HL-60 (cell line): Measurements from ENCODE around the gene DNAH10.

Experiments
- DNase-seq, 2 experiments: peaks; one replicate each; pipeline ENCODE4 v3.0.0-alpha.2; 2010 to 2020; ENCODE audit warnings: low read depth in 1 of 2, low spot score in 1 of 2
- H3K27ac ChIP-seq: fragments of 250-450 bp; sonication (Bioruptor Pico); replicated peaks from 2 replicates; pipeline ENCODE4 v1.5.1; 2020; ENCODE audit warnings: mild to moderate bottlenecking, moderate library complexity
- H3K27me3 ChIP-seq: fragments of 250-450 bp; sonication (Bioruptor Pico); 2 replicates; pipeline ENCODE4 v1.5.1; 2021; ENCODE audit warnings: mild to moderate bottlenecking, moderate library complexity; ENCODE audit not compliant: insufficient read depth, poor library complexity, severe bottlenecking
- H3K4me3 ChIP-seq: replicated peaks from 2 replicates; pipeline ENCODE4 v1.5.1; 2011; ENCODE audit warnings: mild to moderate bottlenecking, control low read depth, low read length; ENCODE audit not compliant: insufficient read depth
- GABPA ChIP-seq: IDR thresholded peaks from 2 replicates; pipeline ENCODE4 v1.6.1; 2012; ENCODE audit warnings: low read depth
- POLR2AphosphoS5 ChIP-seq: IDR thresholded peaks from 2 replicates; pipeline ENCODE4 v1.6.1; 2012; ENCODE audit warnings: low read depth
- SPI1 ChIP-seq: IDR thresholded peaks from 2 replicates; pipeline ENCODE4 v1.6.1; 2012; ENCODE audit warnings: low read depth, mild to moderate bottlenecking, borderline replicate concordance
- TF ChIP-seq, protein P1 (sequence below): IDR thresholded peaks from one replicate; pipeline ENCODE4 v1.5.1; 2011; ENCODE audit warnings: low read length, control low read depth, inconsistent platforms; ENCODE audit not compliant: insufficient read depth
- TF ChIP-seq, protein P2 (sequence below): IDR thresholded peaks from 2 replicates; pipeline ENCODE4 v1.6.1; 2012; ENCODE audit warnings: low read depth; ENCODE audit not compliant: insufficient replicate concordance

Gene DNAH10

DNA sequence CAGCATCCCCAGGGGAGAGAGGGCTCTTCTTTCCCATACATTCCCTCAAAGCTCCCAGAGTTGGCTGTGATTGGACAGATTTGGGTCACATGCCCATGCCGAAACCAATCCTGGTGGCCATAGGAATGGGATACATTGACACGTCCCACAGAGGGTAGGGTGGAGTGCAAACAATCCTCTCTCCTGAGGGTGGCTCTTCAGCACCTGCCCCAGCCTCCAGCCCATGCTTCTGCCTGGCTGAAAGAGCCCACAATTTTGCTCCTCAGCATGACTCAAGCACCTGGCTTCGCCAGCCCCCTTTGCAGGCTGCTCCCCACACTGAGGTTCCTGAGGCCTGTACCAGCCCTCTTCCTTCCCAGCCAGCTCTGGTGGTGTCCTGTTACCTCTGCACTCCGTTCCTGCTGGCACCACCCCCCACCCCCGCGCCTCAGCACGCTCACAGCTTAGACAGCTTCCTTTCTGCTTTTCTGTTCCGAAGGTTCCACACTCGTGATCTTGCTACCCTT is 138.8 kb downstream of the DNAH10 start:
- H3K4me3 ChIP-seq, result no peak overlapping the region
- no peak for DNase-seq
- H3K27me3 ChIP-seq, result no peaks in the 10 kb centered on the region
- TF ChIP-seq POLR2AphosphoS5 (no peak), GABPA (no peak), SPI1 (no peak)
- TF ChIP-seq, protein P1, sequence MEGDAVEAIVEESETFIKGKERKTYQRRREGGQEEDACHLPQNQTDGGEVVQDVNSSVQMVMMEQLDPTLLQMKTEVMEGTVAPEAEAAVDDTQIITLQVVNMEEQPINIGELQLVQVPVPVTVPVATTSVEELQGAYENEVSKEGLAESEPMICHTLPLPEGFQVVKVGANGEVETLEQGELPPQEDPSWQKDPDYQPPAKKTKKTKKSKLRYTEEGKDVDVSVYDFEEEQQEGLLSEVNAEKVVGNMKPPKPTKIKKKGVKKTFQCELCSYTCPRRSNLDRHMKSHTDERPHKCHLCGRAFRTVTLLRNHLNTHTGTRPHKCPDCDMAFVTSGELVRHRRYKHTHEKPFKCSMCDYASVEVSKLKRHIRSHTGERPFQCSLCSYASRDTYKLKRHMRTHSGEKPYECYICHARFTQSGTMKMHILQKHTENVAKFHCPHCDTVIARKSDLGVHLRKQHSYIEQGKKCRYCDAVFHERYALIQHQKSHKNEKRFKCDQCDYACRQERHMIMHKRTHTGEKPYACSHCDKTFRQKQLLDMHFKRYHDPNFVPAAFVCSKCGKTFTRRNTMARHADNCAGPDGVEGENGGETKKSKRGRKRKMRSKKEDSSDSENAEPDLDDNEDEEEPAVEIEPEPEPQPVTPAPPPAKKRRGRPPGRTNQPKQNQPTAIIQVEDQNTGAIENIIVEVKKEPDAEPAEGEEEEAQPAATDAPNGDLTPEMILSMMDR, result no peak
- TF ChIP-seq, protein P2, sequence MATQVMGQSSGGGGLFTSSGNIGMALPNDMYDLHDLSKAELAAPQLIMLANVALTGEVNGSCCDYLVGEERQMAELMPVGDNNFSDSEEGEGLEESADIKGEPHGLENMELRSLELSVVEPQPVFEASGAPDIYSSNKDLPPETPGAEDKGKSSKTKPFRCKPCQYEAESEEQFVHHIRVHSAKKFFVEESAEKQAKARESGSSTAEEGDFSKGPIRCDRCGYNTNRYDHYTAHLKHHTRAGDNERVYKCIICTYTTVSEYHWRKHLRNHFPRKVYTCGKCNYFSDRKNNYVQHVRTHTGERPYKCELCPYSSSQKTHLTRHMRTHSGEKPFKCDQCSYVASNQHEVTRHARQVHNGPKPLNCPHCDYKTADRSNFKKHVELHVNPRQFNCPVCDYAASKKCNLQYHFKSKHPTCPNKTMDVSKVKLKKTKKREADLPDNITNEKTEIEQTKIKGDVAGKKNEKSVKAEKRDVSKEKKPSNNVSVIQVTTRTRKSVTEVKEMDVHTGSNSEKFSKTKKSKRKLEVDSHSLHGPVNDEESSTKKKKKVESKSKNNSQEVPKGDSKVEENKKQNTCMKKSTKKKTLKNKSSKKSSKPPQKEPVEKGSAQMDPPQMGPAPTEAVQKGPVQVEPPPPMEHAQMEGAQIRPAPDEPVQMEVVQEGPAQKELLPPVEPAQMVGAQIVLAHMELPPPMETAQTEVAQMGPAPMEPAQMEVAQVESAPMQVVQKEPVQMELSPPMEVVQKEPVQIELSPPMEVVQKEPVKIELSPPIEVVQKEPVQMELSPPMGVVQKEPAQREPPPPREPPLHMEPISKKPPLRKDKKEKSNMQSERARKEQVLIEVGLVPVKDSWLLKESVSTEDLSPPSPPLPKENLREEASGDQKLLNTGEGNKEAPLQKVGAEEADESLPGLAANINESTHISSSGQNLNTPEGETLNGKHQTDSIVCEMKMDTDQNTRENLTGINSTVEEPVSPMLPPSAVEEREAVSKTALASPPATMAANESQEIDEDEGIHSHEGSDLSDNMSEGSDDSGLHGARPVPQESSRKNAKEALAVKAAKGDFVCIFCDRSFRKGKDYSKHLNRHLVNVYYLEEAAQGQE, result no peak
- no peak overlapping the region for H3K27ac ChIP-seq

DNA sequence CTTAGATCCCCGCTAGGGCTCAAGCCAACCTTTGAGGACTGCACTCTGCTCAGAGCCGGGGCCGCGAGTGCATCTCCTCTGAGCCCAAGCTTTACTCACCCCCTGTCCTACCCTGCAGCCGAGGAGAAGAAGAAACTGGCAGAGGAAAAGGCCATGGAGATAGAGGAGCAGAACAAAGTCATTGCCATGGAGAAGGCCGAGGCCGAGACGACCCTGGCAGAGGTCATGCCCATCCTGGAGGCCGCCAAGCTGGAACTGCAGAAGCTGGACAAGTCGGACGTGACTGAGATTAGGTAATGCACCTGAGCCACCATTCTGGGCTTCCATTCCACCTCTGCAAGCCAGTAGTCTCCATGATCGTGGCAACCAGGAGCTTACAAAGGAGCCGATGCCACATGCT is 140.7 kb downstream of the DNAH10 start:
- no peak for DNase-seq
- H3K27ac ChIP-seq, result no peak overlapping the region
- TF ChIP-seq, protein P2, result no peak
- TF ChIP-seq GABPA, result no peak
- no peak for TF ChIP-seq SPI1
- TF ChIP-seq, protein P1, result no peak
- TF ChIP-seq POLR2AphosphoS5, result no peak
- no peak overlapping the region for H3K4me3 ChIP-seq
- H3K27me3 ChIP-seq, result no peaks in the 10 kb centered on the region

DNA sequence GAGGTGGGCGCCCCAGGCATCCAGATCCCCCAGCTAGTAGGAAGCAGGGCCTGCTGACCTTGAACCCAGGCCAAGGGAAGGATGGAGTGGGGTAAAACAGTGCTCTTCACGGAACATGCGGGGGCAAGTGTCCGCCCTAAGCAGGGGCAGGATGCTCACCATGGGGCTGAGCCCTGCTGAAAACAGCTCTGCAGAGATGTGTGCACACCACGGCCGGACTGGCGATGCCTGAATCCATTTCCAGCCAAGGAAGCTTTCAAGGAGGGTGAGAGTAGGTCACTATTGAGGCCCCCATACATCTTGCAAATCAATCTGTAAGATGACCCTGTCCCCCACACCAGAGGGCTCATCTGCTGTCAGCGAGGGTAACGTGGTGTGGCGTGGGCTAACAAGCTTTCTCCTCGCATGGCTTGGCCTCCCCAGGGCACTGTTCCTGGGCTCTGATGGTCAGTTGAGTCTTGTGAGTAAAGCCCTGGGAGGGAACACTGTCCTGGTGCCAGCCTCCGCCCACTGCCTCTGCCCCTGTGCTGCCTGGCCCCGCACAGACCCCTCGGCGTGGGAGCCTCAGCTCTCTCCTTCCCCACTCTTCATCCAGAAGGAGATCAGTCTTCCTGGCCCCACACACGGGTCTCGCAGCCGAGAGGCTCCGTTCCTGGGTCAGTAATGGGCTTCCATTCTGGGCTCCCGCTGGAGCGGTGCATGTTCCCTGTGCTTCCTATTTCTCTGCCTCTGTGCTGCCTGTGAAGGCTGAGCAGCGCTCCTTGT is 141.4 kb downstream of the DNAH10 start:
- no peak overlapping the region for H3K27ac ChIP-seq
- H3K27me3 ChIP-seq, result no peaks in the 10 kb centered on the region
- no peak overlapping the region for H3K4me3 ChIP-seq
- DNase-seq, result no peak
- TF ChIP-seq POLR2AphosphoS5, result no peak
- TF ChIP-seq GABPA, result no peak
- TF ChIP-seq, protein P1, result no peak
- TF ChIP-seq, protein P2, result no peak
- no peak for TF ChIP-seq SPI1
